Measurements from ENCODE around the gene ALLC.

DNA sequence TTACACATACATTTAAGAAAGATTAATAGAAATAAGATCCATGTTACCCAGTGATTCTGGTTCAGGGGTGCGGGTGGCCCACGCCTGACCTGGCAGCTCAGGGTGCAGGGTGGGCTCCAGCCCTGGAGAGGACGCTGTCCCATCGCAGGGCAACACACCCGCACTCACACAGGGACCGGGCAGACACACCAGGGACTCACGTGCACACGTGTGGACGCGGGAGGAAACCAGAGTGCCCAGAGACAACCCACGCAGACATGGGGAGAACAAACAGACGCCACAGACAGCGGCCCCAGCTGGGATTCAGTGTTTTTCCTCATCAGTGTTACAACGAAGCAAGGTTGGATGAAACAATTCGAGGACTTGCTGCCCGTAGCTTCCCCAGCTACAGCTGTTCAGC lies 8.4 kb upstream of the ALLC start:
- TF ChIP-seq, protein P1, sequence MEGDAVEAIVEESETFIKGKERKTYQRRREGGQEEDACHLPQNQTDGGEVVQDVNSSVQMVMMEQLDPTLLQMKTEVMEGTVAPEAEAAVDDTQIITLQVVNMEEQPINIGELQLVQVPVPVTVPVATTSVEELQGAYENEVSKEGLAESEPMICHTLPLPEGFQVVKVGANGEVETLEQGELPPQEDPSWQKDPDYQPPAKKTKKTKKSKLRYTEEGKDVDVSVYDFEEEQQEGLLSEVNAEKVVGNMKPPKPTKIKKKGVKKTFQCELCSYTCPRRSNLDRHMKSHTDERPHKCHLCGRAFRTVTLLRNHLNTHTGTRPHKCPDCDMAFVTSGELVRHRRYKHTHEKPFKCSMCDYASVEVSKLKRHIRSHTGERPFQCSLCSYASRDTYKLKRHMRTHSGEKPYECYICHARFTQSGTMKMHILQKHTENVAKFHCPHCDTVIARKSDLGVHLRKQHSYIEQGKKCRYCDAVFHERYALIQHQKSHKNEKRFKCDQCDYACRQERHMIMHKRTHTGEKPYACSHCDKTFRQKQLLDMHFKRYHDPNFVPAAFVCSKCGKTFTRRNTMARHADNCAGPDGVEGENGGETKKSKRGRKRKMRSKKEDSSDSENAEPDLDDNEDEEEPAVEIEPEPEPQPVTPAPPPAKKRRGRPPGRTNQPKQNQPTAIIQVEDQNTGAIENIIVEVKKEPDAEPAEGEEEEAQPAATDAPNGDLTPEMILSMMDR (IDR thresholded peaks at IDR 0.05) = no peak
- no peak for TF ChIP-seq POLR2A (IDR thresholded peaks at IDR 0.05)
- no peak for TF ChIP-seq POLR2AphosphoS5 (IDR thresholded peaks at IDR 0.05)
- TF ChIP-seq EP300 (IDR thresholded peaks at IDR 0.05; ENCODE audit: low read depth) = no peak

All from transverse colon (tissue), 4 donors.